D721Med (cell line): Measurements from ENCODE around the gene HDDC3.

ENCODE experiments used
- DNase-seq: peaks from one replicate; pipeline ENCODE4 v3.0.0; 2011; ENCODE audit warnings: low spot score; ENCODE audit not compliant: insufficient read length
- FAIRE-seq: peaks from 2 replicates; lab custom pipeline; 2011; peaks lifted over from hg19 to GRCh38; lab: Jason Lieb, UNC
- CTCF ChIP-seq: IDR thresholded peaks from 2 replicates; pipeline ENCODE4 v1.5.1; 2012; ENCODE audit warnings: mild to moderate bottlenecking, control low read depth; ENCODE audit not compliant: insufficient read depth; ENCODE audit errors: missing control alignments

Gene HDDC3

GRCh38 chr15:90881181-90881977 lies 51.0 kb downstream of the HDDC3 start:
- no peak for TF ChIP-seq CTCF
- DNase-seq = no peak
- FAIRE-seq = no peak

GRCh38 chr15:90880381-90881145 lies 51.8 kb downstream of the HDDC3 start:
- FAIRE-seq = no peak
- DNase-seq = no peak
- TF ChIP-seq CTCF = no peak
